Measurements from ENCODE around the gene HACE1.

DNA sequence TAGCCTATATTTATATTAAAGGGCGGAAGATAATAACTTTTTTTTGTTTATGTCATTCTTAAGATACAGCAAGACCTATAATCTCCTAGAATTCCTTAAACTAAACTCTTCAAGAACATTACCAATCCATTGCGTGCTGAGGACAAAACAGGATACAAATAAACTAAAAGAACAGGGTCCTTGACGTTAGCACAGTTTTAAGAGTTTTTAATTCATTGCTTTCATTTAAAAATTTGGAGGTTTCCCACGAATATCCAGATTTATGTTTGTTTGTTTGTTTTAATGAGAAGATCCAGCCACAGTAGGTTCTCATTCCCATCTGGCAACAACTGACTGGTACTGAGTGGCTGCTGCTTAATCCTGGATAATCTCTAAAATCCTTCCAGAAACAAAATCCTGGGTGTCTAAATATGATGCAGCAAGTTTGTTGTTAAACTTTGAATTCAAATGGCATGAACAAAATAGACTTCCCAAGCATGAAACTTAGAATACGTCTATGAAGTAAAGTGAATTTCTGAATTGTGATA is 153.7 kb downstream of the HACE1 start:
- TF ChIP-seq EP300 (IDR thresholded peaks at IDR 0.05) (no peak), CTCF (IDR thresholded peaks at IDR 0.05) (no peak)

Measured in gastroesophageal sphincter (tissue), 3 donors.